PC-9 (cell line): ENCODE results near the gene CEACAM1.

Experiments used
- EZH2 ChIP-seq: fragments of 200-600 bp; sonication (generic); IDR thresholded peaks from 2 replicates; pipeline ENCODE4 v1.8.0; 2017; ENCODE audit warnings: antibody characterized with exemption, low read depth
- TF ChIP-seq, protein P1 (sequence below): fragments of 200-600 bp; sonication (generic); conservative IDR thresholded peaks from 2 replicates; pipeline ENCODE4 v1.6.1; 2017; ENCODE audit warnings: mixed run types, antibody characterized with exemption, mild to moderate bottlenecking, moderate library complexity

GRCh38 chr19:42465827-42466280, 62.4 kb downstream of the CEACAM1 start:
- TF ChIP-seq, protein P1, sequence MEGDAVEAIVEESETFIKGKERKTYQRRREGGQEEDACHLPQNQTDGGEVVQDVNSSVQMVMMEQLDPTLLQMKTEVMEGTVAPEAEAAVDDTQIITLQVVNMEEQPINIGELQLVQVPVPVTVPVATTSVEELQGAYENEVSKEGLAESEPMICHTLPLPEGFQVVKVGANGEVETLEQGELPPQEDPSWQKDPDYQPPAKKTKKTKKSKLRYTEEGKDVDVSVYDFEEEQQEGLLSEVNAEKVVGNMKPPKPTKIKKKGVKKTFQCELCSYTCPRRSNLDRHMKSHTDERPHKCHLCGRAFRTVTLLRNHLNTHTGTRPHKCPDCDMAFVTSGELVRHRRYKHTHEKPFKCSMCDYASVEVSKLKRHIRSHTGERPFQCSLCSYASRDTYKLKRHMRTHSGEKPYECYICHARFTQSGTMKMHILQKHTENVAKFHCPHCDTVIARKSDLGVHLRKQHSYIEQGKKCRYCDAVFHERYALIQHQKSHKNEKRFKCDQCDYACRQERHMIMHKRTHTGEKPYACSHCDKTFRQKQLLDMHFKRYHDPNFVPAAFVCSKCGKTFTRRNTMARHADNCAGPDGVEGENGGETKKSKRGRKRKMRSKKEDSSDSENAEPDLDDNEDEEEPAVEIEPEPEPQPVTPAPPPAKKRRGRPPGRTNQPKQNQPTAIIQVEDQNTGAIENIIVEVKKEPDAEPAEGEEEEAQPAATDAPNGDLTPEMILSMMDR: no peak
- no peak for TF ChIP-seq EZH2
